Measurements from ENCODE around the gene MOGAT2. TPM values are rescaled to one million over a fixed set of nuclear protein-coding genes. Genes with fewer than 3 reads are reported as not detected.

Gene MOGAT2
- total and polyA plus RNA-seq, 2 of the 13 experiments (the other 11 are each of a cell fraction or from before 2014, with no cell fraction given), result 27.2 to 27.8 TPM

DNA sequence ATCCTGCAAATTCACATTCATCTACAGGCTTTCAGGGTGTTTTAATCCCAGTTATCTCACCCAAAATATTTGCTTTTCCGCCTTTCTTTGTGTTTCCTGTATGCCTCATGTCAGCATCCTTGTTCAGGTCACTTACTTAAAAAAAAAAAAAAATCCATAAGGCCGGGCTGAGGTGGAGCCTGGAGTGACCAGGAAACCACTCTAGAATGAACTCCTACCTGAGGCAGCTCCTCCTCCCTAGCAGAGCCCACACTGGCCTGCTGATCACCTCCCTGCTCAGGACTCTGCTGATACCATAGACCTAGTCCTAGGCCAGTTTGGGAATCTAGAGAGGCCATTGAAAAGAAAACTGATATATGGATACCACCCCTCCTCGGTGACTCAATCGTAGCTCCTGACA is 42.2 kb downstream of the MOGAT2 start:
- H3K9me3 ChIP-seq (ENCODE audit: low read length), result no peaks in the 10 kb centered on the region
- H3K4me3 ChIP-seq (replicated peaks in 1 of 3; ENCODE audit: insufficient read depth in 1 of 3, low read depth in 2 of 3, low read length in 3 of 3), result no peak overlapping the region
- ATAC-seq (peak; percentile 56), DNase-seq (ENCODE audit: low spot score) (no peak), FAIRE-seq (no peak)
- no peak overlapping the region for H2AFZ ChIP-seq (ENCODE audit: low read length)
- intact Hi-C loops (cut with micrococcal nuclease; ENCODE audit: unreplicated experiment), result no loop called here
- H3K79me2 ChIP-seq (ENCODE audit: insufficient read depth, low read length), result no peaks in the 10 kb centered on the region
- H4K20me1 ChIP-seq (ENCODE audit: insufficient read depth, low read length), result no peaks in the 10 kb centered on the region
- no peak overlapping the region for H3K4me2 ChIP-seq (ENCODE audit: low read depth, low read length)
- no peak for TF ChIP-seq ZSCAN22 (CRISPR knock-in tag; IDR thresholded peaks at IDR 0.05)
- no peak for TF ChIP-seq ELF3 (CRISPR knock-in tag; IDR thresholded peaks at IDR 0.05)
- no peak for TF ChIP-seq SMYD3 (CRISPR knock-in tag; IDR thresholded peaks at IDR 0.05)
- TF ChIP-seq, protein P1, sequence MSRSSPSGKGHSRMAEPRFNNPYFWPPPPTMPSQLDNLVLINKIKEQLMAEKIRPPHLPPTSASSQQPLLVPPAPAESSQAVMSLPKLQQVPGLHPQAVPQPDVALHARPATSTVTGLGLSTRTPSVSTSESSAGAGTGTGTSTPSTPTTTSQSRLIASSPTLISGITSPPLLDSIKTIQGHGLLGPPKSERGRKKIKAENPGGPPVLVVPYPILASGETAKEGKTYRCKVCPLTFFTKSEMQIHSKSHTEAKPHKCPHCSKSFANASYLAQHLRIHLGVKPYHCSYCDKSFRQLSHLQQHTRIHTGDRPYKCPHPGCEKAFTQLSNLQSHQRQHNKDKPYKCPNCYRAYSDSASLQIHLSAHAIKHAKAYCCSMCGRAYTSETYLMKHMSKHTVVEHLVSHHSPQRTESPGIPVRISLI (CRISPR knock-in tag; IDR thresholded peaks at IDR 0.05; ENCODE audit: borderline replicate concordance), result no peak
- TF ChIP-seq ZNF841 (CRISPR knock-in tag; IDR thresholded peaks at IDR 0.05; ENCODE audit: borderline replicate concordance), result no peak
- TF ChIP-seq ZNF572 (CRISPR knock-in tag; IDR thresholded peaks at IDR 0.05), result no peak
- no peak for TF ChIP-seq REPIN1 (CRISPR knock-in tag; IDR thresholded peaks at IDR 0.05; ENCODE audit: borderline replicate concordance, low read depth)
- TF ChIP-seq, protein P2, sequence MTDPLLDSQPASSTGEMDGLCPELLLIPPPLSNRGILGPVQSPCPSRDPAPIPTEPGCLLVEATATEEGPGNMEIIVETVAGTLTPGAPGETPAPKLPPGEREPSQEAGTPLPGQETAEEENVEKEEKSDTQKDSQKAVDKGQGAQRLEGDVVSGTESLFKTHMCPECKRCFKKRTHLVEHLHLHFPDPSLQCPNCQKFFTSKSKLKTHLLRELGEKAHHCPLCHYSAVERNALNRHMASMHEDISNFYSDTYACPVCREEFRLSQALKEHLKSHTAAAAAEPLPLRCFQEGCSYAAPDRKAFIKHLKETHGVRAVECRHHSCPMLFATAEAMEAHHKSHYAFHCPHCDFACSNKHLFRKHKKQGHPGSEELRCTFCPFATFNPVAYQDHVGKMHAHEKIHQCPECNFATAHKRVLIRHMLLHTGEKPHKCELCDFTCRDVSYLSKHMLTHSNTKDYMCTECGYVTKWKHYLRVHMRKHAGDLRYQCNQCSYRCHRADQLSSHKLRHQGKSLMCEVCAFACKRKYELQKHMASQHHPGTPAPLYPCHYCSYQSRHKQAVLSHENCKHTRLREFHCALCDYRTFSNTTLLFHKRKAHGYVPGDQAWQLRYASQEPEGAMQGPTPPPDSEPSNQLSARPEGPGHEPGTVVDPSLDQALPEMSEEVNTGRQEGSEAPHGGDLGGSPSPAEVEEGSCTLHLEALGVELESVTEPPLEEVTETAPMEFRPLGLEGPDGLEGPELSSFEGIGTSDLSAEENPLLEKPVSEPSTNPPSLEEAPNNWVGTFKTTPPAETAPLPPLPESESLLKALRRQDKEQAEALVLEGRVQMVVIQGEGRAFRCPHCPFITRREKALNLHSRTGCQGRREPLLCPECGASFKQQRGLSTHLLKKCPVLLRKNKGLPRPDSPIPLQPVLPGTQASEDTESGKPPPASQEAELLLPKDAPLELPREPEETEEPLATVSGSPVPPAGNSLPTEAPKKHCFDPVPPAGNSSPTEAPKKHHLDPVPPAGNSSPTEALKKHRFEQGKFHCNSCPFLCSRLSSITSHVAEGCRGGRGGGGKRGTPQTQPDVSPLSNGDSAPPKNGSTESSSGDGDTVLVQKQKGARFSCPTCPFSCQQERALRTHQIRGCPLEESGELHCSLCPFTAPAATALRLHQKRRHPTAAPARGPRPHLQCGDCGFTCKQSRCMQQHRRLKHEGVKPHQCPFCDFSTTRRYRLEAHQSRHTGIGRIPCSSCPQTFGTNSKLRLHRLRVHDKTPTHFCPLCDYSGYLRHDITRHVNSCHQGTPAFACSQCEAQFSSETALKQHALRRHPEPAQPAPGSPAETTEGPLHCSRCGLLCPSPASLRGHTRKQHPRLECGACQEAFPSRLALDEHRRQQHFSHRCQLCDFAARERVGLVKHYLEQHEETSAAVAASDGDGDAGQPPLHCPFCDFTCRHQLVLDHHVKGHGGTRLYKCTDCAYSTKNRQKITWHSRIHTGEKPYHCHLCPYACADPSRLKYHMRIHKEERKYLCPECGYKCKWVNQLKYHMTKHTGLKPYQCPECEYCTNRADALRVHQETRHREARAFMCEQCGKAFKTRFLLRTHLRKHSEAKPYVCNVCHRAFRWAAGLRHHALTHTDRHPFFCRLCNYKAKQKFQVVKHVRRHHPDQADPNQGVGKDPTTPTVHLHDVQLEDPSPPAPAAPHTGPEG (CRISPR knock-in tag; IDR thresholded peaks at IDR 0.05), result no peak
- no peak for TF ChIP-seq ZNF121 (CRISPR knock-in tag; IDR thresholded peaks at IDR 0.05)
- TF ChIP-seq, protein P3, sequence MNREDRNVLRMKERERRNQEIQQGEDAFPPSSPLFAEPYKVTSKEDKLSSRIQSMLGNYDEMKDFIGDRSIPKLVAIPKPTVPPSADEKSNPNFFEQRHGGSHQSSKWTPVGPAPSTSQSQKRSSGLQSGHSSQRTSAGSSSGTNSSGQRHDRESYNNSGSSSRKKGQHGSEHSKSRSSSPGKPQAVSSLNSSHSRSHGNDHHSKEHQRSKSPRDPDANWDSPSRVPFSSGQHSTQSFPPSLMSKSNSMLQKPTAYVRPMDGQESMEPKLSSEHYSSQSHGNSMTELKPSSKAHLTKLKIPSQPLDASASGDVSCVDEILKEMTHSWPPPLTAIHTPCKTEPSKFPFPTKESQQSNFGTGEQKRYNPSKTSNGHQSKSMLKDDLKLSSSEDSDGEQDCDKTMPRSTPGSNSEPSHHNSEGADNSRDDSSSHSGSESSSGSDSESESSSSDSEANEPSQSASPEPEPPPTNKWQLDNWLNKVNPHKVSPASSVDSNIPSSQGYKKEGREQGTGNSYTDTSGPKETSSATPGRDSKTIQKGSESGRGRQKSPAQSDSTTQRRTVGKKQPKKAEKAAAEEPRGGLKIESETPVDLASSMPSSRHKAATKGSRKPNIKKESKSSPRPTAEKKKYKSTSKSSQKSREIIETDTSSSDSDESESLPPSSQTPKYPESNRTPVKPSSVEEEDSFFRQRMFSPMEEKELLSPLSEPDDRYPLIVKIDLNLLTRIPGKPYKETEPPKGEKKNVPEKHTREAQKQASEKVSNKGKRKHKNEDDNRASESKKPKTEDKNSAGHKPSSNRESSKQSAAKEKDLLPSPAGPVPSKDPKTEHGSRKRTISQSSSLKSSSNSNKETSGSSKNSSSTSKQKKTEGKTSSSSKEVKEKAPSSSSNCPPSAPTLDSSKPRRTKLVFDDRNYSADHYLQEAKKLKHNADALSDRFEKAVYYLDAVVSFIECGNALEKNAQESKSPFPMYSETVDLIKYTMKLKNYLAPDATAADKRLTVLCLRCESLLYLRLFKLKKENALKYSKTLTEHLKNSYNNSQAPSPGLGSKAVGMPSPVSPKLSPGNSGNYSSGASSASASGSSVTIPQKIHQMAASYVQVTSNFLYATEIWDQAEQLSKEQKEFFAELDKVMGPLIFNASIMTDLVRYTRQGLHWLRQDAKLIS (CRISPR knock-in tag; IDR thresholded peaks at IDR 0.05), result no peak
- ChIA-PET POLR2A (interaction anchor here (1.2 to 2.5 kb wide), 2 partner anchors 9 to 23 kb away, joined by 4 to 8 read pairs; partner anchors contain the start of gene DGAT2), CTCF (ENCODE audit: low intra/inter-chr PET ratio, low total read pairs) (no interaction called here)
- H3K9ac ChIP-seq (ENCODE audit: insufficient read depth, low read depth, low read length), result no peak overlapping the region
- no TSS peak for BruUV-seq (replicated peaks)
- WGBS (ENCODE audit: low lambda C conversion rate), result 26% methylated on average over 4 of the region's 4 CpGs
- peaks cover 84% of the 10 kb centered on the region for H3K4me1 ChIP-seq (ENCODE audit: insufficient read depth, low read length)
- in situ Hi-C loops (cut with HindIII; ENCODE audit: extremely low pct_ligation_motif_present, low pct_unique_long_range_greater_than_20kb), result no loop called here
- no peaks in the 10 kb centered on the region for H3K27me3 ChIP-seq (ENCODE audit: control insufficient read depth in 1 of 2, insufficient read depth in 2 of 2, low read length in 2 of 2)
- H3K36me3 ChIP-seq (replicated peaks in 1 of 2; ENCODE audit: control insufficient read depth in 1 of 2, insufficient read depth in 2 of 2, low read length in 2 of 2), result no peaks in the 10 kb centered on the region
- H3K27ac ChIP-seq (ENCODE audit: extremely low read length, insufficient read depth, low read length), result no peak overlapping the region
